Measurements from ENCODE around the gene VSTM4.

DNA sequence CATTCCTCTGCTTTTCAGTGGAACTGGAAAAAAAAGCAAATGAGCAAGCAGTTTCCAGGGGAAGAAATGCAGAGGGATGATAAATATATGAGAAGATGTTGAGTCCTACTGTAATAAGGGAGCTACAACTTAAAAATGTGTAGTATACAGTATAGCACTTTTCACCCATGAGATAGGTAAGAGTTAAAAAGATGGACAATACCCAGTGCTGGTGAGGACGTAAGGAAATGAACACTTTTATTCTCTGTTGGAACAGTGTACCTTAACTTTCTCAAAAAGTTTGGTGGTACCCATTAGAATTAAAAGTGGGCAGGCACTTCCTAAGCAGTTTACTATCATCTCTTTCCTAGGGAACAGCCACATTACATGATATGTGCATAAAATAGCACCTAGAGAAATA lies 21.2 kb upstream of the VSTM4 start:
- TF ChIP-seq POLR2AphosphoS5 (IDR thresholded peaks at IDR 0.05; ENCODE audit: low read depth, low read length) (no peak), POLR2A (IDR thresholded peaks at IDR 0.05; ENCODE audit: low read depth, low read length) (no peak)
